Stimulated activated CD4-positive, alpha-beta T cell treated with anti-CD3 and anti-CD28 coated beads, Interleukin-2, amount 100 ng/mL, for 48 hours (primary cell): Measurements from ENCODE around the gene WFS1.

ENCODE experiments used
- DNase-seq, 2 donors: peaks; one replicate each; pipeline ENCODE4 v3.0.0-alpha.2; 2020

WFS1 gene

DNA sequence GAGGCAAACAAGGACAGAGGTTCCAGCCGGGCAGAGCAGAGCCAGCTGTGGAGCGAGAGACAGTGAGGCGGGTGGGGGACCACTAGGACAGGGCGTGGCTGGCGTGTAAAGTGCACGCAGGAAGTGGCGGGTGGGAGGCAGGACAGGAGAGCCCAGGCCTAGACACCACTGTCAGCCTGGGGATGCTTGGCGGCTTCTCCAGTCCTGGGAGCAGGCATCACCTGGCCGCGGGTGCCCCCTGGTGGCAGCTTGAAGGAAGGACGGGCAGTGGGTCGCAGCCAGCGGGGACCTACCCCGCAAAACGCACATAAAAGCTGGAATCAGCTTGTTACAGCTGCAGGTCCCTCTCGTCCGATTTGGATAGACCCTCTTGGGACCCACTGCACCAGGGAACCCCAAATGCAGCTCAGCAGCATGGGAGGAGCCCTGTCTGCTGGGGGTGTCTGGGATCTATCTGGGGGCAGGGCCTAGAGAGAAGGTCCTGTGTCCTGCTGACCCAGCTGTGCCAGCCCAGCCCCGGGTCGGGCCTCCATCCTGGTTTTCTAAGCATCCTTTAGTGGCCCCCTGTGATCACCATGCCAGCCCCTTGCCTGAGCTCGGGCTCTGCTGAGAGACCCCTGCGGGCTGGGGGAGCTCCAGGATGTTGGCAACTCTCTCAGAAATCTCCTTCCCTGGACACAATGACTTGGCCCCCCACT lies 57.7 kb downstream of the WFS1 start:
- DNase-seq, result peak; percentile 73 to 86

GRCh38 chr4:6328526-6328925 lies 58.9 kb downstream of the WFS1 start:
- no peak for DNase-seq

- DNase-seq, result no peak
Observed at GRCh38 chr4:6329478-6330383, 60.1 kb downstream of the WFS1 start.

- no peak for DNase-seq
Observed at GRCh38 chr4:6330384-6330767, 60.7 kb downstream of the WFS1 start.

- DNase-seq, result peak; percentile 15 to 24
Observed at GRCh38 chr4:6331018-6331417, 61.4 kb downstream of the WFS1 start.

DNA sequence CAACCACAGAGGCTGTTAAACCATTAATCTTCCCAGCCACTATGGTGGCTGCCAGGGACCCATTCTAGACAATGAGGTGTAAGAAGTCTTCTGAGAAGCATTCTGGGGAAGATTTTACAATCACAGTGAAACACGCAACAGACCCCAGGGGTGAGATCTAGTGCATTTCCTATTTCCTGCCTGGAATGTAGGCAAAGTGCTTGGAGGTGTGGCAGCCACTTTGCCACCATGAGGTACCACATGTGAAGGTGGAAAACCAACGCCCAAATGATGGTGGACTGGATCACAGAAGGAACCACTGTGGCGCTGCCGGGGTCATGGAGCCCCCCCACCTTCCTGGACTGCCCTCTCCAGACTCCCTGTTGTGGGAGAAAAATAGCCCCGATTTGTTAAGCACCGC lies 61.8 kb downstream of the WFS1 start:
- DNase-seq, result no peak

- DNase-seq, result peak; percentile 18 to 28
Observed at GRCh38 chr4:6332042-6332668, 62.5 kb downstream of the WFS1 start.

- no peak for DNase-seq
Observed at GRCh38 chr4:6332669-6333050, 63.0 kb downstream of the WFS1 start.

DNA sequence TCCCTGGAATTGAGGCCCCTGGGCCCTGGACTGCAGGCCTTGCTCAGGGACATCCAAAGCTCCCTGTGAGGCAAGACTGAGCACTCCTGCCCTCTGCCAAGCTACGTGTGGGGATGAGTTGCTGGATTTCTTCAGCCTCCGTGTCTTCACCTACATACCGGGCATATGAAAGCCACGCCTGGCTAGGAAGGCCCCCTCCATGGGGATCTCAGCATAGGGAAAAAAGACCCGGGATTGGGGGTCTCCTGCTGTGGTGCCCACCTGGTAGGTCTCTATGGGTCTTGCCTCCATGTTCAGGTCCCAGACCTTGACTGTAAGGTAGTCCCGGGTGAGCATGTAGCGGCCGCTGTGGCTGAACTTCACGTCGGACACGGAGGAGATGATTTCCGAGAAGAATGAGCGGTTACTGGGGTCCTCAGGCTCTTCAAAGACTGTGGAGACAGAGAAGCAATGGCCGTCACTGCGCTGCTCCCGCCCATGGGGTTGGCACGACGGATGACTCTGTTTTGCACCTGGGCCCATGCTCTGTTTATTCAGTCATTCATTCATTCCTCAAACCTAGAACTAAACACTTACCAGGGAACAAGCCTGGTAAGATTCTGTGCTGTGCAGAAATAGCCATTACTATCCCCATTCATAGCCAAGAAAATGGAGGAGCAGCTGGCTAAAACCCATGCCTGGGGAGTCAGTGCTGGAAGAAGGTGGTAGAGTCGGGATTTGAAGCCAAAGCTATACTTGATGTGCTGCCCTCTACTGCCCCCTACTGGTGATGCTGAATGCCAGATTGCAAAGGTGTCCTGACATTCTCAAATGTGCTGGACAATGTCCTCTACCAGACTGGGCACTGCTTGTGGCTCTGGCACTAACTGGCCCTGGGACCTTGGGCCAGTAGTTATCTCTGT lies 63.9 kb downstream of the WFS1 start:
- peak; percentile 24 to 38 for DNase-seq

- DNase-seq, result no peak
Observed at GRCh38 chr4:6334203-6334887, 64.7 kb downstream of the WFS1 start.

GRCh38 chr4:6335040-6335590 lies 65.5 kb downstream of the WFS1 start:
- no peak for DNase-seq

- DNase-seq, result no peak
Observed at GRCh38 chr4:6336166-6336565, 66.5 kb downstream of the WFS1 start.

- DNase-seq, result no peak
Observed at GRCh38 chr4:6337331-6337935, 67.8 kb downstream of the WFS1 start.

DNA sequence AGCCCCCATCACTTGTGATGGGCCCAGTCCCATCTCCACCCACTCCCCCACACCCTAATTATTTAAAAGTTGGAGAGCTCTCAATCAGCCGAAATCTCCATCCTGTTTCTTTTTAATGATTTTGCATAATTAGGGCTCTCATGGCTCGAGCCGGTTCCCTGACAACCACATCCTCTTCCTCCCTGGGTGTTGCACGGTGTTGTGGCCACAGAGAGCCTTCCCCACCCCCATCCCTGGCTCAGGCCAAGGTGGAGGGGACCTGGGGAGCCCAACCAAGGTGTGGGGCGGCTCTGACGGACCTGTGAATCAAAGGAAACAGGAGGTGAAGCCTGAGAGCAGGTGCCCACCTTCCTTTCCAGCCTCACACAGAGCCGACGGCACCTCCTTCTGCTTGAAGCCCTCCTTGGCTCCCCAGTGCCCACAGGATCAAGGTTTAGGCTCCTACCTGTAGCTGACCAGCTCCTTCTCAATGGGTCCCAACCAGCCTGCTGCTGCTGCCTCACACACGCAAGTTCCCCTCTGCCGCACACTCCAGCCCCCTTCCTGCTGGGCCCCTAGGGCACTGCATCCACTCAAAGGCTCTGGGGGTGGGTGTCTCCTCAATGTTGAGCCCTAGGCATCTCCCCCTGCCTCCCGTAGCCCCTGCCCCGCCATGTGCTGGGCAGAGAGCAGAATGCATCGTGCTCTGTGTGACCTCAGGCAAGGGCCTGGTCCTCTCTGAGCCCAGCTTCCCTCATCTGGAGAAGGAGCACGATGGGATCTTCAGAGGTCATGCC lies 68.7 kb downstream of the WFS1 start:
- DNase-seq, result no peak

DNA sequence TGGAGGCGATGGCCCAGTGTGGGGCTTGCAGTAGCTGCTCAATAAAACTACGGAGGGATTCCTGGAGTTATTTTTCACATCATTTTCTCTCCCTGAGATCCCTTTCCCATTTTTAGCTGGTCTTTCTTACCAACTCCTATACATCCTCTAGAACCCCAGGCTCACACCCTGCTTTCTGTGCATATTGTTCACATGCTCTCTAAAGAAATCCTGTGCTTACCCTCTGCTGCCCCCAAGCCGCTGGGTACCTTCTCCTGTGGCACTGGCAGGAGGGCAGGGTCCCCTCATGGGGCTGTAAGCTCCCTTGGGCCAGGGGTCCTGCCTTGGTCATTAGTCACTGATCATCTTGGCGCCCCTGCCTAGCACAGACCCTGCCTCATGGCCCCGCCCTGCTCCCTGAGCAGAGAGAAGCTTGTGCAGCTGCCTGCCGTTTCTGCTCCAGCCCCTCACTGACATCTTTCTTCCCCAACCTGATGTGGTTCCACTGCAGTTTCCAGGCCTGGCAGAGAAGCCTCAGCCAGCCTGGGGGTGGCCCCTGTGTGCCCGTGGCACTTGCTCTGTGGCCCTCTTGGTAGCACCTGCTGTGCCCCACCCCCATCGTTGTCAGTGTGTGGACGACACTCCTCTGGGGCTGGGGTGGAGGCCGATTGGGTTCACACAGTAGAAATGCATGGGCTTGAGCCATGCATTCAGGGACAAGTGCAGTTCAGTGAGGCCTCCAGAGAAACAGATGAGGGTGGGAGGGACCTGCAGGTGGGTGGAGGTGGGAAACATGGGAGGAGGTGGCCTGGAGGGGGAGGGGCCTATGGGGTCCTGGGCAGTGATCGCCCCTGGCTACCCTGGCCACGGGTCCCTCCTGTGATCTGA lies 69.5 kb downstream of the WFS1 start:
- no peak for DNase-seq

DNA sequence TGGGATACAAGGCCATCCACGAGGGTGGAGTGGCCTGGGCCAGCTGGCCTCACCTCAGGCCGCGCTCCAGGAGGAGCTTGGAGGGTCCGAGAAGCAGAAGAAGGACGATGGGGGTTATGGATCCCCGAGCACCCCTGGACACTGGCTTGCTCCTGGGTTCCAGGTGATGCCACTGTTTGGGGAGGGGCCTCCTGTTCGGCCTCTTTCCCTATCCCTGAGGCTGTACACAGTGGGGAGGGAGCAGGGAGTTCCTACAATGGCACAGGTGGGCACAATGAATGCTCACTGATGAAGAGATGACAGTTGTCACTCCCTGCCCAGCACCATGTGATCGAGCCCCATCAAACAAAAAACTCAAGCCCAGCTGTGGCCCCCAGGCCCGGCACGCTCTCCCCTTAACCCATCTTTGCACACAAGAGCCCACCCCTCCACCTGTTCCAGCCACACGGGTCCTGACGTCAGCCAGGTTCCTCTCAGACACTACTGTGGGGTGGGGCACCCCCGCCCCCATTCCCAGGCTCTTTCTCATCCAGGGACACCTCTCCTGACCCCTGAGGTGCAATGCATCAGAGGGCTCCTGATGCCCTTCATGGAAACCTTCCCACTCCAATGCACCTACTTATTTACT lies 70.3 kb downstream of the WFS1 start:
- DNase-seq, result no peak

GRCh38 chr4:6340446-6341015 lies 70.9 kb downstream of the WFS1 start:
- no peak for DNase-seq

DNA sequence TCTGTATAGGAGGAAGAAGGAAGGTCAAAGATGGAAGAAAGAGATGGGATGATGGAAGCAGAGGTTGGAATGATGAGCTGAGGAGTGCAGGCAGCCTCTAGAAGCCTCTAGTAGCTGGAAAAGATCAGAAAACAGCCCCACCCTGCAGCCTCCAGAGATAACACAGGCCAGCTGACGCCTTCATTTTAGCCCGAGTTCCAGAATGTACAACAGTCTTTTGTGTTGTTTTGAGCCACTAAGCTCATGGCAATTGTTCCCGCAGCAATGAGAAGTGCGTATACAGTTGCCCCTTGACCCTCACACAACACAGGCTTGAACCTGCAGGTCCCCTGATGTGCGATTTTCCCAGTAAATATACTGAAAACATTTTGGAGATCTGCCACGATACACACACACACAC lies 72.0 kb downstream of the WFS1 start:
- no peak for DNase-seq
